Motor neuron (in vitro differentiated cells): ENCODE results near the gene CNNM4. TPM values are rescaled to one million over a fixed set of nuclear protein-coding genes. Genes with fewer than 3 reads are reported as not detected.

ENCODE experiments used
- ATAC-seq, 8 experiments: fragments of 200-7000 bp; cut with Tn5 transposase; replicated peaks in 6 of 8; 2 replicates each; pipeline ENCODE4 v1.8.0; 2021; ENCODE audit warnings: mild to moderate bottlenecking in 8 of 8, moderate library complexity in 8 of 8
- H3K27ac ChIP-seq, 2 donors: fragments of 250-450 bp; sonication (Bioruptor Pico); 2 replicates each; pipeline ENCODE4 v1.9.0; 2021; ENCODE audit warnings: antibody characterized with exemption in 2 of 2, mild to moderate bottlenecking in 2 of 2, moderate library complexity in 1 of 2
- H3K4me1 ChIP-seq, 2 donors: fragments of 250-450 bp; sonication (Bioruptor Pico); replicated peaks in 1 of 2; 2 replicates each; pipeline ENCODE4 v1.6.1; 2021; ENCODE audit warnings: antibody characterized with exemption in 2 of 2, mild to moderate bottlenecking in 2 of 2, moderate library complexity in 1 of 2
- H3K4me3 ChIP-seq, 5 donors: fragments of 250-450 bp; sonication (Bioruptor Pico); 2 replicates each; pipeline ENCODE4 v1.9.0; 2021; ENCODE audit warnings: antibody characterized with exemption in 5 of 5, mild to moderate bottlenecking in 5 of 5, moderate library complexity in 4 of 5
- WGBS, 10 experiments: fragments of 450-650 bp; shearing (Covaris generic); methylation state at CpG; one replicate each; pipeline ENCODE4 v1.0.0; 2022; 5-methylcytosine and 5-hydroxymethylcytosine counted together
- in situ Hi-C, 9 experiments: fragments of 400-800 bp; cut with MboI; loops; one replicate each; pipeline ENCODE4 v1.15.0; 2021; ENCODE audit warnings: low sequenced_read_pairs in 9 of 9, low pct_unique_long_range_greater_than_20kb in 2 of 9; ENCODE audit not compliant: unreplicated experiment in 9 of 9
- total RNA-seq, 8 experiments: library from RNA; unstranded; fragments of 300-600 nt; gene quantifications; 2 replicates each; pipeline versions ENCODE4 v1.2.3 to v1.2.4, GENCODE V29; 2022

The CNNM4 gene
- total RNA-seq, 8 experiments from 2014 or later: 2.0 to 15.7 (median 6.1) TPM

DNA sequence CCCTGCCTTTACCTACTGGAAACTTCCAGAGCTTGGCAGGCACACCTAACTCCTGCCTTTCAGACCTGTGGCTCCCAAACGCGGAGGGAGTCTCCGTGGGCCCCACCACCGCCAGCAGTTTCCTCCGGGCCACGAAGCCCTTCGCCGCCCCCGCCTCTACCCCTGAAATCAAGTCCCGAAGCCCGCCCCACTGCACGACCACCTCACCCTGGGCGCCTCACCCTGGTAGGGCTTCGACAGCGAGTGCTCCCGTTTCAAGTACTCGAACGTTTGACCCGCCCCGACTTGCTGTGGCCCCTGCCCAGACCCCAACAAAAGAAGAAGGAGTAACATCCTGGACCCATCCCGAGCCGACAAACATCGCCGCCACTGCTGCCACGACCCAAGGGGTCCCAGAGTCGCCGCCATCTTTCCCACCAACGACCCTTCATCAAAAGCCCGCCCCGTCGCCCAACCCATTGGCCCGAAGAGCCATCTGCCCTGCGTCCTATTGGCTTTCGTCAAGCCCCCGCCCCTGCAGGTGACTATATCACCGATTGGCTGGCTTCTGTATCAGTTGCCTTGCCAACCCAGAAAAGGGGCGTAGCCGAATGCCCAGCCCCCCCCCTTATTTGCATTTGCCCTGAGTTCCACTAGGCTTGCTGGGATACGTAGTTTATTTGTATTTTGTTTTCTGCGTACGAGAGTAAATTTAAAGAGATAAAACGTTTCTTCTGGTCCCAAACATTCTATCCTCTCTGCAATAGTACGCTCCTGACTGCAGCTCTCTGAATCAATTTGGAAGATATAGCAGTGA is 20.9 kb upstream of the CNNM4 start, which contains the start of gene LMAN2L:
TSS of gene LMAN2L (minus strand) at position 432 of the 796 bp plus-strand sequence. CDS start at position 408, 24 bp downstream.
- ATAC-seq: peak; percentile 98 to 100 (median 100)
- Histone ChIP-seq H3K27ac (peak within 1 kb of the TSS; percentile 91 to 96), H3K4me3 (peak within 1 kb of the TSS; percentile 59 to 98 (median 78)), H3K4me1 (peaks cover 7 to 10% of the 10 kb centered on the region in 2 donors)
- WGBS, 10 experiments: 0 to 3% (median 0%) methylated on average over 1 to 7 of the region's 43 CpGs; no CpG with 5 or more reads in 3 of the 10 experiments
- in situ Hi-C loops: no loop called here

DNA sequence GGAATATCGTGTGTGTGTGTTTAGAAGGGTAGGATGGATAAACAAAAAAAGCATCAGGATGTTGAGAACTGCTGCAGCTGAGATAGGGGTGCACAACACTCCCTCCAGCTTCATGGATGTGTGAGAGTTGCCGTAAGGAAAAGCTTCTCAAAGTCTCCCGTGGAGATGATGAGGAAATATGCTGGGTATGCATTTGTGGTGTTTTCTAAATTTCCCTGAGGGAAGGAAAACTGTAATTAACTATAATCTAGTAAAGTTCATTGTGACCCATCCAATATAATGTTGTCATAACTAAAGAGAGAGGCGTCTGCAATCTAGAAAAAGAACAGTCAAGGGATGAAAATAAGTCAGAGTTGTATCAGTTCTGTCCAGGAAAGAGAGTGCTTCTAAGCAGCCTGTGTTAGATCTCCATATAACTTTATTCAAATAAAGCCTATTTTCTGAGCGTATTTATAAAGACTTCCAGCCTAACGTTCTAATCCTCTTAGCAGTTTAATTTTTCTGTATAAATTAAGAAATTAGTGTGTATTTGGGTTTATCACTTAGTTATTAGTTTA is 13.6 kb upstream of the CNNM4 start:
- Histone ChIP-seq H3K4me3 (no peak overlapping the region), H3K4me1 (no peaks in the 10 kb centered on the region), H3K27ac (no peak overlapping the region)
- WGBS, 10 experiments: 11 to 82% (median 59%) methylated on average over 2 to 6 of the region's 6 CpGs
- in situ Hi-C loops: no loop called here
- ATAC-seq: peak in 2 of 8 experiments; percentile 43 to 55

DNA sequence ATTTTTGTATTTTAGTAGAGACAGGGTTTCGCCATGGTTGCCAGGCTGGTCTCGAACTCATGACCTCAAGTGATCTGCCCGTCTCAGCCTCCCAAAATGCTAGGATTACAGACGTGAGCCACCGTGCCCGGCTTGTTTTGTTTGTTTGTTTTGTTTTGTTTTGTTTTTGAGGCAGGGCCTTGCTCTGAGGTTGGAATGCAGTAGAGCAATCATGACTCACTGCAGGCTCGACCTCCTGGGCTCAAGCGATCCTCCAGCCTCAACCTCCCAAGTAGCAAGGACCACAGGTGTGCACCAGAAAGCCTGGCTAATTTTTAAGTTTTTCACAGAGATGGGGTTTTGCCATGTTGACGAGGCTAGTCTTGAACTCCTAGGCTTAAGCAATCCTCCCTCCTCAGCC is 8.9 kb upstream of the CNNM4 start:
- in situ Hi-C loops: no loop called here
- 67 to 100% (median 98%) methylated on average over 1 to 5 of the region's 9 CpGs; no CpG with 5 or more reads in 2 of the 10 experiments for WGBS, 10 experiments
- Histone ChIP-seq H3K4me1 (no peaks in the 10 kb centered on the region), H3K4me3 (no peak overlapping the region), H3K27ac (no peak overlapping the region)
- ATAC-seq: no peak

DNA sequence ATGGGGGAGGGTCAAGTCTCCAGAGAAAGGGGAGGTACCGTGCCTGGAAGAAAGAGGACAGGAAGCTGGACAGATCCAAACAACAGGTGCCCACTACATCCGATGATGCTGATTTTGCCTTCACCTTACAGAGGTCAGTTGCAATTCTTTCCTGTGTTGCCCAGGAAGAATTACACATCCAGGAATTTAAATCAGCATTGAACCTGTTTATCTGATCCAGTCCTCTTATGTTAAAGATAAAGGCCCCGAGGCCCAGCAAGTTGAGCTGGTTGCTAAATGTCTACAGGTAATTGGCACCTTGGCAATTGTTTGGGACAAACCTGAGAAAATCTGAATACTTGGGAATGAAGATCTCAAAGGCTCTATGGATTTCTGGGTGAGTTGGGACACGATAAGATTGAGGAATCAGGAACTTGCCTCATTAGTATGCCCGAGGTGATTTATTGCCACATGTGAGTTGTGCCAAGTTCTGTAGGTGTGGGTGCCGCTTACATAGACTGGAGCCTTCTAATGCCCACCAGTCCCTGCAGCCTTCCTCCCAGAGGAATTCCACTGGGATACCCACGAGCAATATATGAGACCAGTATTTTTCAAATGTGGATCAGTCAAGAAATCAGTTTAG is 6.9 kb upstream of the CNNM4 start:
- no peak for ATAC-seq
- Histone ChIP-seq H3K4me1 (no peaks in the 10 kb centered on the region), H3K27ac (no peak overlapping the region), H3K4me3 (no peak overlapping the region)
- in situ Hi-C loops: no loop called here
- WGBS, 10 experiments: 20 to 86% (median 73%) methylated on average over 2 to 7 of the region's 7 CpGs

DNA sequence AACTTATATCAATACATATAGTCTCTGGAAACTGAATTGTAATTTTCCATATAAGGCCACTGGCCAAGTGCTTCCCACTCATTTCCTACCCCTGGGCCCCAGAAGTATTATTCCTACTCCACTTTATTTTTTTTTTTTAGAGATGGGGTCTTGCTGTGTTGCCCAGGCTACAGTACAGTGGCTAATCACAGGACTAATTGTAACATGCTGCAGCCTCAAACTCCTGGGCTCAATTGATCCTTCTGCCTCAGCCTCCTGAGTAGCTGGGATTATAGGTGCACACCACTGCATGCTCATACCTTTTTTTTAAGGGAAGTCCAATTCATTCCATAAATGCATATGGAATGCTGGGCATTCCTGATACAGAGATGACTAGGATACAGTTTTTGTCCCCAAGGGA is 6.4 kb upstream of the CNNM4 start:
- Histone ChIP-seq H3K4me3 (no peak overlapping the region), H3K4me1 (no peaks in the 10 kb centered on the region), H3K27ac (no peak overlapping the region)
- no peak for ATAC-seq
- in situ Hi-C loops: no loop called here

DNA sequence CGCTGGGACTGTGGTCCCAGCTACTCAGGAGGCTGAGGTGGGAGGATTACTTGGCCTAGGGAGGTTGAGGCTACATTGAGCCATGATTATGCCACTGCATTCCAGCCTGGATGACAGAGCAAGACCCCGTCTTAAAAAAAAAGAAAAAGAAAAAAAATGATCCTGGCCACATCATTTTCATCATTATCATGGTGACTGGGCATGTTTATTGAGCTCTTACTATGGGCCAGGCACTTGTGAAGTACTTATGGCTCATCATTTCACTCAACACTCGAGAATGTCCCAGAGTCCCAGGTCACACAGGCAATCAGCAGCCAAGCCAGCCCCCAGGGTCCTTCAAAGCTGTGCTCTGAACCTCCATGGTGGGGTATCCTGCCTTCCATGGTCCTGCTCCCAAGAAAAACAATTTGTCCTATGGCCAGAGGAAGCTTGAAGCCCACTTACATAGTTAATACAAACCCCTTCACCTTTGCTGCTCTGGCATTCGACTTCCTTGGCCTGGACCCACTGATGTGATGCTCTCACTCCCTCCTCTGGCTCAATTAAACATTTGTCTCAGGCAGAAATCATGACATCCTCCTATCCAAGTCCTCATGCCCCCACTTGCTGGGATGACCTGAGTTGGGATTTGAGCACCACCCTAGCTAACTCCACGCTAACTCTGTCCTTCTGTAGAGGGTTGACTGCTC is 3.8 kb upstream of the CNNM4 start:
- 58 to 100% (median 85%) methylated on average over 1 to 4 of the region's 5 CpGs for WGBS, 10 experiments
- no peak for ATAC-seq
- Histone ChIP-seq H3K4me3 (no peak overlapping the region), H3K4me1 (peaks cover 8% of the 10 kb centered on the region in 2 donors), H3K27ac (no peak overlapping the region)
- in situ Hi-C loops: no loop called here

DNA sequence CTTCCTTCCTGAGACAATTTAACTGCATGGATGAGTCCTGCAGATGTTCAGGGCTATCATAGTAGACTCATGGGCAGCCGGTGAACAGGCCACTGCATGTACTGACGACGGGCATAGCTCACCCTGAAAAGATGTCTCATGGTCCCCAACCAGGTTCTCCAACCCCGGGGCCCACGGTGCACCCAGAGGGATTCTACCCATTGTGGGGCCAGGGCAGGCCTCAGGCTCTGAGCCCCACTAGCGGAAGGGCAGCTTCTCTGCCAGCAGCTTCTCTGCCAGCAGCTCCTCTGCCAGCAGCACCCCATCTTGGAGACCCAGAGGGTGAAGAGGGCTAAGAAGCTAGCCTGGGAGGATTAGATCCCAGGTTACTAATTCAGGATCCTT is 3.2 kb upstream of the CNNM4 start:
- Histone ChIP-seq H3K4me1 (peaks cover 12% of the 10 kb centered on the region in 2 donors), H3K27ac (no peak overlapping the region), H3K4me3 (no peak overlapping the region)
- WGBS, 10 experiments: 80 to 100% (median 90%) methylated on average over 1 to 3 of the region's 6 CpGs; no CpG with 5 or more reads in 6 of the 10 experiments
- in situ Hi-C loops: no loop called here
- ATAC-seq: no peak

DNA sequence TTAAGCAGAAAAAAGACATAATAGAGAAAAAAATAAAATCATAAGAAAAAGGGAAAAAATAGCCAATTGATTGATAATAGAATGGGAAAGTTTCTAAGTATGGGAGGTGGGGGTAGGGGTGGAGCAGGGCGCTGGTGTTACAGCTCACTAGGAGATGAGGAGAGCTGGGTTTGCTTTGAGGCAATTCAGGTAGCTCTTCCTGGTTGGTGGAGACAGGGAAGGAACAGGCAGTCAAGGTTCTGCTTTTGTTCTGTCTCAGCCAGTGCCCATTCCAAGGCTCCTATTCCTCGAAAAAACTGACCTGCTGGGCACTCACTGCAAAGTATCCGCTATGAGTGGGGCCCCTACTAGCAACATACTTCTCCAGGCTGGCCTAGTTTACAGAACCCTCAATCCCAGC is 1.7 kb upstream of the CNNM4 start:
- WGBS, 10 experiments: 33 to 100% (median 78%) methylated on average over 1 to 3 of the region's 3 CpGs; no CpG with 5 or more reads in 3 of the 10 experiments
- Histone ChIP-seq H3K4me1 (peaks cover 22 to 25% of the 10 kb centered on the region in 2 donors), H3K4me3 (no peak overlapping the region), H3K27ac (no peak overlapping the region)
- in situ Hi-C loops: no loop called here
- no peak for ATAC-seq

DNA sequence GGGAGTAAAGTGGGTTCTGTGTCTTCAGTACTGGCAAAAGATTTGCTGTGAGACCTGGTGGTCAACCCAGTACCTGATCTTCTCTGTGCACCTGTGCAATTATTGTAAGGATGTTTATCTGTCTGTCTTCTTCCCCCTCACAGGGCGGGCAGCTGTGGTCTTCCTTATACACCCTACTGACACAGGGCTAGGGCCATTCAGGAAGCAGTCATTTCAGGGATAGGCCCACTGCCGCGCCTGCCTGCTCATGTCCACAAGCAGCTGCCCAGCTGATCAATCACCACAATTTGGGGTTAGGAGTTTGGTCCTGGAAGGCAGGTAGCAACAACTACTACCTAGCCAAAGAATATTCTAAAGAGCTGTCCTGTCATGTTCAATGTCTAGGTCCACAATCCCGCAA is 1.2 kb upstream of the CNNM4 start:
- H3K4me3 ChIP-seq: no peak overlapping the region
- ATAC-seq: no peak
- H3K27ac ChIP-seq: no peak overlapping the region
- H3K4me1 ChIP-seq: peaks cover 27 to 30% of the 10 kb centered on the region in 2 donors
- 86 to 100% (median 100%) methylated on average over 1 to 3 of the region's 4 CpGs; no CpG with 5 or more reads in 3 of the 10 experiments for WGBS, 10 experiments
- in situ Hi-C loops: no loop called here

DNA sequence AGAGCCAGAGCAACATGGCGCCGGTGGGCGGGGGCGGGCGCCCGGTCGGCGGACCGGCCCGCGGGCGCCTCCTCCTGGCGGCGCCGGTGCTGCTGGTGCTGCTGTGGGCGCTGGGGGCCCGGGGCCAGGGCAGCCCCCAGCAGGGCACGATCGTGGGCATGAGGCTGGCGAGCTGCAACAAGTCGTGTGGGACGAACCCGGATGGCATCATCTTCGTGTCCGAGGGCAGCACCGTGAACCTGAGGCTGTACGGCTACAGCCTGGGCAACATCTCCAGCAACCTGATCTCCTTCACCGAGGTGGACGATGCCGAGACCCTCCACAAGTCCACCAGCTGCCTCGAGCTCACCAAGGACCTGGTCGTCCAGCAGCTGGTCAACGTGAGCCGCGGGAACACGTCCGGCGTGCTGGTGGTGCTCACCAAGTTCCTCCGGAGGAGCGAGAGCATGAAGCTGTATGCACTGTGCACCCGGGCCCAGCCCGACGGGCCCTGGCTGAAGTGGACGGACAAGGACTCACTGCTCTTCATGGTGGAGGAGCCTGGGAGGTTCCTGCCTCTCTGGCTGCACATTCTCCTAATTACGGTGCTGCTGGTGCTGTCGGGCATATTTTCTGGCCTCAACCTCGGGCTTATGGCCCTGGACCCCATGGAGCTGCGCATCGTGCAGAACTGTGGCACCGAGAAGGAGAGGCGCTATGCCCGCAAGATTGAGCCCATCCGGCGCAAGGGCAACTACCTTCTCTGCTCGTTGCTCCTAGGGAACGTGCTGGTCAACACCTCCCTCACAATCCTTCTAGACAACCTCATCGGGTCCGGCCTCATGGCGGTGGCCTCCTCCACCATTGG is 507 bp downstream of the CNNM4 start:
- peak in 5 of 8 experiments; percentile 1 to 28 (median 6) for ATAC-seq
- 0 to 100% (median 88%) methylated on average over 2 to 13 of the region's 59 CpGs; no CpG with 5 or more reads in 3 of the 10 experiments for WGBS, 10 experiments
- H3K27ac ChIP-seq: peak overlapping the region; percentile 52 to 53
- H3K4me1 ChIP-seq: peaks cover 28 to 32% of the 10 kb centered on the region in 2 donors
- H3K4me3 ChIP-seq: peak overlapping the region; percentile 48 to 76 (median 55)
- in situ Hi-C loops: no loop called here

DNA sequence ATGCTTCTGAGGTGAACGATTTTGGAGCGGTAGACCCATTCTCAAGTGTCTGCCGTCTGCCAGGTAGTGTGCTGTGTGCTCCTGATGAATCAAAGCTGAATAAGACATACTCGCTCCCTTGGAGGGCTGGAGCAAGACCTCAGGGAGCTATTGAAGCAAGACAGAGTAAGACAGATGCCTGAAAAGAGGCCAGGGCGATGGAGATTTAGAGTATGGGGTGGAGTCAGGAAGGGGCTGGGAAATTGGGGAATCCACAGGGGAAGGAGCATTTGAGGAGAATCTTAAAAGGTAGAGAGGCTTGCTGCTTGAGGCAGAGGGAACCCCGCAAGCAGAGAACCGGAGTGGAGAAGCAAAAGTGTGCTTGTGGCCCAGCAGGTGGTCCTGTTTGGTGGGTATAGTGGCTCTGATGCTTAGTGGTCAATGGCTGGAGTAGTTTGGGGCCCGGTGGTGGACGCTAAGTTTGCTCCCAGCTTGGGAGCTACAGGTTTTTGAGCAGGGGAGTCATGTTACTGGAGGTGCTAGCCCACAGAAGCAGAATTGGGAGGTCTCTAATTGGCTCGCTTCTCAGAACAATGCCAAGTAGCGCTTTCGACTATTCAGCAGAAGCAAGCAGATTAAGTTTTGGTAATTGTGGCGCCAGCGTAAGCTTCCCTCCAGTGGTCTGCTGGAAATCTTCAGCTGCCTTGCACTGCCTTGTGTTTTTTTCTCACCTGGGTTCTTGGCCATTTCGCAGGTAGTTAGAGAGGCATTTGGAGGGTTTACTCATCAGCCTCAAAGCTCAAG is 2.0 kb downstream of the CNNM4 start:
- Histone ChIP-seq H3K4me3 (peak overlapping the region; percentile 48 to 76 (median 55)), H3K4me1 (peaks cover 28 to 32% of the 10 kb centered on the region in 2 donors), H3K27ac (no peak overlapping the region)
- ATAC-seq: no peak
- in situ Hi-C loops: no loop called here
- WGBS, 10 experiments: 20 to 57% (median 31%) methylated on average over 2 to 13 of the region's 15 CpGs; no CpG with 5 or more reads in 2 of the 10 experiments
